MG63 (cell line): ENCODE data around the gene SGTB. TPM values are rescaled to one million over a fixed set of nuclear protein-coding genes. Genes with fewer than 3 reads are reported as not detected.
"Not testable (repeated sequence)": the region's sequence is repeated elsewhere in the genome, so short reads cannot be mapped to it uniquely, and the experiment has no call there.

Experiments used
- DNase-seq: peaks from one replicate; pipeline ENCODE4 v3.0.0-alpha.2; 2020
- H3K27me3 ChIP-seq: fragments of 250-450 bp; sonication (Bioruptor Pico); 2 replicates; pipeline ENCODE4 v1.5.1; 2020; ENCODE audit warnings: mild to moderate bottlenecking, moderate library complexity
- H3K36me3 ChIP-seq: fragments of 250-450 bp; sonication (Bioruptor Pico); 2 replicates; pipeline ENCODE4 v1.5.1; 2020; ENCODE audit warnings: mild to moderate bottlenecking, moderate library complexity
- H3K4me3 ChIP-seq: fragments of 250-450 bp; sonication (Bioruptor Pico); 2 replicates; pipeline ENCODE4 v1.5.1; 2020; ENCODE audit warnings: mild to moderate bottlenecking, moderate library complexity
- H3K9me3 ChIP-seq: fragments of 250-450 bp; sonication (Bioruptor Pico); 2 replicates; pipeline ENCODE4 v1.5.1; 2020; ENCODE audit warnings: mild to moderate bottlenecking, moderate library complexity
- total RNA-seq: library from RNA; depleted of rRNA; stranded (reverse); fragments of >200 nt; shearing (Covaris generic); gene quantifications from 2 replicates; pipeline ENCODE4 v1.2.3, GENCODE V29; 2014; ENCODE audit warnings: low replicate concordance

SGTB gene
- total RNA-seq, 1 experiment from 2014 or later = 11.3 TPM

GRCh38 chr5:65704621-65705239, 17.2 kb downstream of the SGTB start:
- Histone ChIP-seq H3K4me3 (no peak overlapping the region), H3K36me3 (peaks cover 29% of the 10 kb centered on the region), H3K9me3 (no peaks in the 10 kb centered on the region), H3K27me3 (no peaks in the 10 kb centered on the region)
- no peak for DNase-seq

DNA sequence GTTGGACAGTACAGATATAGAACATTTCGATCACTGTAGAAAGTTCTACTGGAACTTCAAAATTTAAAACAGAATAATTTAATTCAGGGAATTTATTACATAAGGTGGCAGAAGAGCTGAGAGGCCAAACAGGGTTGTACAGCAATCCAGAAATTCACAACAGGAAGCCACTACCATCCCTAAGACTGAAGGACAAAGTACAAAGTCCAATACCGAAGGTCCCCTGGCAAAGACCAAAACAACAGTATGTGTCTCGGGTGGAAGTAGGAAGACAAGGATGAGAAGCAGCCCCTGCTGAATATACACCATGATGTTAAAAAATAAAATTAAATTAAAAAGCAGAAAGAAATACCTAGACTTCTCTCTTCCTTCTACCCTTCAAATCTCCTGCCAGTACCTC, 19.9 kb downstream of the SGTB start:
- H3K4me3 ChIP-seq = no peak overlapping the region

DNA sequence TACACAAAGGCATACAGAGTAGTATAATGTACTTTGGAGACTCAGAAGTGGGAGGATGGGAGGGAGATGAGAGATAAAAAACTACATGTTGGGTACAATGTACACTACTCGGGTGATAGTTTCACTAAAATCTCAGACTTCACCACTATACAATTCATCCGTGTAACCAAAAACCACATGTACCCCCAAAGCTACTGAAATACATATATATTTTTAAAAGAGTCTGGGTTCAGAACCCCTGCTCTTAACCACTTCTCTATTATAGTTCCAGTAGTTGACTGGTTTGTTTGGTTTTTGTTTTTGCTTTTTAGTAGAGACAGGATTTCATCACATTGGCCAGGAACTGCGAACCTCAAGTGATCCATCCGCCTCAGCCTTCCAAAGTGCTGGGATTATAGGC, 22.6 kb downstream of the SGTB start:
- Histone ChIP-seq H3K4me3 (no peak overlapping the region), H3K27me3 (no peaks in the 10 kb centered on the region), H3K9me3 (no peaks in the 10 kb centered on the region), H3K36me3 (peaks cover 28% of the 10 kb centered on the region)
- no peak for DNase-seq

More for the DNA sequence above, 19.9 kb downstream of the SGTB start:
- no peak for DNase-seq
- no peaks in the 10 kb centered on the region for H3K9me3 ChIP-seq
- no peaks in the 10 kb centered on the region for H3K27me3 ChIP-seq
- peaks cover 22% of the 10 kb centered on the region for H3K36me3 ChIP-seq

DNA sequence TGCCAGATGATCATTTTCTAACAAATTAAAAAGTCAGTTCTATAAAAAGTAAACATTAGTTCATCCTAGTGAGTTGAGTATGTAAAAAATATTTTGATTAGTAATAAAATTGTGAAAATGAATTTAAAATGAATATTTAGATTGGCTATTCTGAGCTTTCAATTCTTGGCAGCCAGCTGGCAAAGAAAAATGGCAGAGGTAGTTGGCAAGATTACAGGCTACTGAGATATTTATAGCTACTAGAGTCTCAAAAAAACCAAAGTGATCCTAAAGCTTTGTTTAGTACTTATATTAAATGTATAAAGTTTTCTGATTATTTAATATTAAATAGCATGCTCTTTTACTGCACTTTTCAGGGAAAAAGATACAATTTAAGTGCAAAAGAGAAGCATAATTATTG, 25.0 kb downstream of the SGTB start:
- H3K27me3 ChIP-seq = no peaks in the 10 kb centered on the region
- no peak for DNase-seq
- no peaks in the 10 kb centered on the region for H3K9me3 ChIP-seq
- H3K4me3 ChIP-seq = no peak overlapping the region
- peaks cover 17% of the 10 kb centered on the region for H3K36me3 ChIP-seq

GRCh38 chr5:65695896-65696295, 26.0 kb downstream of the SGTB start:
- Histone ChIP-seq H3K27me3 (no peaks in the 10 kb centered on the region), H3K4me3 (no peak overlapping the region), H3K9me3 (no peaks in the 10 kb centered on the region), H3K36me3 (peaks cover 18% of the 10 kb centered on the region)
- no peak for DNase-seq

DNA sequence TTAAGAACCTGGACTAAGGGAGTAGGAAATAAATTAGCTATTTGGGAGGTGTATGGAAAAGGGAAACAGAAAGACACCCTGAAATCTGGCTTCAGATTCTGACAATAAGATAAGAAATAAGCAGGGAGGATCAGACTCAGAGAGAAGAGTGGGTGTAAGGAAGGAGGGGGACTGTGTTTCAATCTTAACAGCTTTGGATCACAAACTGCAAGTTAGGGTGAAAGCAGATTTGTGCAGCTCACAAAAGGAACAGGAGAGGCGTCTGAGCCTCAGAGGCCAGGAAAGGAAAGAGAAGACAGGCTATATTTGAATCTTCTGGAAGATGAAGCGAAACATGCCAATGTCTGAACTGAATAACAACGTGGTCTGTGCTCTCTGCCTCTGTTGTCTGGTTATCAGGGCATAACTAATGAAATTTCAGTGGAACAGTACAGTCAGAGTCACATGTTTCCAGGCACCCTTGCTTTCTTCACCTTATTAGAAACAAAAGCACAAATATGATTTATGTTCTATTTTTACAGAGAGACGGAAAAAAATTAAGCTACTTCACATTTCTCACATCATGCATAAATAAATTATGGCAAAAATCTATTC, 26.6 kb downstream of the SGTB start:
- no peak overlapping the region for H3K4me3 ChIP-seq
- no peaks in the 10 kb centered on the region for H3K9me3 ChIP-seq
- H3K27me3 ChIP-seq = no peaks in the 10 kb centered on the region
- peaks cover 24% of the 10 kb centered on the region for H3K36me3 ChIP-seq
- no peak for DNase-seq

GRCh38 chr5:65693121-65693520, 28.8 kb downstream of the SGTB start:
- H3K27me3 ChIP-seq = no peaks in the 10 kb centered on the region
- no peak for DNase-seq
- peaks cover 23% of the 10 kb centered on the region for H3K36me3 ChIP-seq
- H3K4me3 ChIP-seq = no peak overlapping the region
- no peaks in the 10 kb centered on the region for H3K9me3 ChIP-seq

GRCh38 chr5:65682148-65682547, 39.8 kb downstream of the SGTB start:
- Histone ChIP-seq H3K9me3 (no peaks in the 10 kb centered on the region), H3K4me3 (no peak overlapping the region), H3K36me3 (peaks cover 44% of the 10 kb centered on the region), H3K27me3 (no peaks in the 10 kb centered on the region)
- no peak for DNase-seq

DNA sequence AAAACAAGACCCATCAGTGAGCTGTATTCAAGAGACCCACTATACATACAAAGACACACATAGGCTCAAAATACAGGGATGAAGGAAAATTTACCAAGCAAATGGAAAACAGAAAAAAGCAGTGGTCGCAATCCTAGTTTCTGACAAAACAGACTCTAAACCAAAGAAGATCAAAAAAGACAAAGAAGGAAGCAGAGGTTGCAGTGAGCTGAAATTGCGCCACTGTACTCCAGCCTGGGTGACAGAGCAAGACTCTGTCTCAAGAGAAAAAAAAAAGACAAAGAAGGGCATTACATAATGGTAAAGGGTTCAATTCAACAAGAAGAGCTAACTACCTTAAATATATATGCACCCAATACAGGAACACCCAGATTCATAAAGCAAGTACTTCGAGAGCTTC, 45.9 kb downstream of the SGTB start:
- H3K4me3 ChIP-seq, H3K27me3 ChIP-seq, DNase-seq, H3K9me3 ChIP-seq: not testable (repeated sequence)
- peaks cover 32% of the 10 kb centered on the region for H3K36me3 ChIP-seq

- H3K9me3 ChIP-seq = no peaks in the 10 kb centered on the region
- H3K4me3 ChIP-seq = no peak overlapping the region
- H3K36me3 ChIP-seq = peaks cover 28% of the 10 kb centered on the region
- DNase-seq = no peak
- no peaks in the 10 kb centered on the region for H3K27me3 ChIP-seq
These were observed 47.2 kb downstream of the SGTB start for GRCh38 chr5:65674749-65675148.

GRCh38 chr5:65672796-65673195, 49.1 kb downstream of the SGTB start:
- Histone ChIP-seq H3K36me3 (peaks cover 24% of the 10 kb centered on the region), H3K4me3 (no peak overlapping the region), H3K27me3 (no peaks in the 10 kb centered on the region), H3K9me3 (no peaks in the 10 kb centered on the region)
- no peak for DNase-seq

- peaks cover 38% of the 10 kb centered on the region for H3K36me3 ChIP-seq
- no peaks in the 10 kb centered on the region for H3K27me3 ChIP-seq
- DNase-seq = no peak
- H3K9me3 ChIP-seq = no peaks in the 10 kb centered on the region
- H3K4me3 ChIP-seq = no peak overlapping the region
These were observed 53.2 kb downstream of the SGTB start for GRCh38 chr5:65668696-65669095.

DNA sequence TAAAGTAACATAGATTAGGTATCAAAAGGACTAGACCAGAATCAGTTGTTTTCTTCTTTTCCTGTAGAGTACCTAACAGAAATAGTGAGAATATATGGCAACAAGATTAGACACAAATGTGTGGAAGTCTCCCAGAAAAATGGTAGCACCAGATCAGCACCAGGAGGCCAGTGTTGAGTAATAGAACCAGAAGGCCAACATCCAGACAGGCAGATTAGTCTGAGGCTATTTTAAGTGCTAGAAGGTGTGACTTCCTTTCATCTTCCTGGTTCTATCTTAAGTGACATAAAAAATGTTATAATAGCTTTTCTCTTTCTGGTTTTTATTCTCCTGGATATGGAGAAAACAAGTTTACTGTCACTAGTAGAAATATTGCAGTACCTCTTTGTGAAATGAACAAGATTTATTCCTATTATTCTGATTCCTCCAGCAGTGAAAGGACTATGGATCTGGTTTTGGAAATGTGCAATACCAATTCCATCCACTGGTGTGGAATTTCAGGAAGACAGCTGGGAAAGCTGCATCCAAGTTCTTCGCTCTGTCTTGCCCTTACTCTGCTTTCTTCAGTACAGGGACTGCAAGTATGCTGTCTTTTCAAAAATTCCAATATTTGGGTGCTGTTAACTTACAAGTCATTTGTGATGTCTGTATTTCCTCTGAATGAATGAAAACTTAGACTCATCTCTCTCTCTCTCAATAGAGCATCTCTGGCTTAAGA, 57.9 kb downstream of the SGTB start:
- H3K36me3 ChIP-seq = peaks cover 17% of the 10 kb centered on the region
- no peak for DNase-seq

DNA sequence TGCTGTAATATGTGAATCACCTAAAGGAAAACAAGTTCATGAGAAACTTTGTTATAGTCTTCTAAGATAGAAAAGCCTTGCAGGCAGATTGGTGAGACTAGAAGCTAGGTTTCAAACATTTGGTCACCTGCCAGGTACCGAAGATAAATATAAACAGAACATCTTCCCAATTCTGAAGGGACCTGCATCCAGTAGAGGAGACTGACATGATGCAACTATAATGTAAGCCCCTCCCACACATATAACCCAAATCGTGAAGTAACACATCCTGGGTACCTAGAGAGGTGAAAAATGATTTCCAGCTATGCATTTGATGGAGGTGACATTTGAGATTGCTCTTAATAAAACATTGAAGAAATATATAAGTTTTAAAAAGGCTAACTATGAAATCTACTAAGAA, 67.2 kb downstream of the SGTB start:
- DNase-seq = no peak
- no peaks in the 10 kb centered on the region for H3K27me3 ChIP-seq
- no peak overlapping the region for H3K4me3 ChIP-seq
- peaks cover 7% of the 10 kb centered on the region; the same call in 1 of the 2 replicates for H3K36me3 ChIP-seq
- no peaks in the 10 kb centered on the region for H3K9me3 ChIP-seq

More for the DNA sequence above, 57.9 kb downstream of the SGTB start:
- Histone ChIP-seq H3K4me3 (no peak overlapping the region), H3K27me3 (no peaks in the 10 kb centered on the region), H3K9me3 (no peaks in the 10 kb centered on the region)

GRCh38 chr5:65651144-65651543, 70.8 kb downstream of the SGTB start:
- no peak overlapping the region for H3K4me3 ChIP-seq
- no peaks in the 10 kb centered on the region for H3K27me3 ChIP-seq
- H3K36me3 ChIP-seq = peaks cover 14% of the 10 kb centered on the region
- no peaks in the 10 kb centered on the region for H3K9me3 ChIP-seq
- no peak for DNase-seq

DNA sequence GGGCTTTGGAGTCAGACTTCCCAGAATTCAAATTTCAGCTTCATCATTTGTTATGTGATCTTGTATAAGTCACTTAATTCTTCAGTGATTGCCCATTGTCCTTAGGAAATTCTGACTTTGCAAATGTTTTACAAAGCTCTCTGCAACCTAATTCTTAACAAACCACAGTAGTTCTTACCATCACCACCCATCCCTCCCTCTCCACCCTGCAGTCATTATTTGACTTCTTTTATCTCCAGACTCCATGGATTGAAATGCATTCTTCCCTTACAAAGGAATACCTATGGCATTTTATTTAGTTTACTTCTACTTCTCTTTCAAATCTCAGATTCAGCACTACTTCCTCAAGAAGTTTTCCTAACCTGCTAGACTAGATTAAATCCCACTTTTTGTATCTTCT, 74.0 kb downstream of the SGTB start:
- Histone ChIP-seq H3K9me3 (no peaks in the 10 kb centered on the region), H3K4me3 (no peak overlapping the region), H3K27me3 (no peaks in the 10 kb centered on the region), H3K36me3 (peaks cover 14% of the 10 kb centered on the region)
- no peak for DNase-seq

DNA sequence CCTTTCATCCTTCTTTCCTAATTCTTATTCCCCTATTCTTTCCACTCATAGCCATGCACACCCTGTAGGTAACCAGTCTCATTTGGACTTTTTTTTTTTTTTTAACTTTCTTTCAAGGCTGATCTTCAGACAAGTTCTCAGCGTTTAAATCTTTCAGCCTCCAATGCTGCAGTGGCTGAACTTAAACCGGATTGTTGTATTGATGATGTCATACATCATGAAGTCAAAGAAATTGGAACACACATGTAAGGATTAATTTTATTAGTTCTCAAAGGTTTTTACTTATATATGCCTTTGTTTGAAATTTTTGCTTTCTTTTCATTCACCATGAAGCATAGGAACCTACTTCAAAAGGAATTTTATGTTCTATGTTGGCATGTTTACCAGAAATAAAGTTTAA, 75.0 kb downstream of the SGTB start:
- Histone ChIP-seq H3K36me3 (peaks cover 11% of the 10 kb centered on the region), H3K9me3 (no peaks in the 10 kb centered on the region)
- DNase-seq = no peak

DNA sequence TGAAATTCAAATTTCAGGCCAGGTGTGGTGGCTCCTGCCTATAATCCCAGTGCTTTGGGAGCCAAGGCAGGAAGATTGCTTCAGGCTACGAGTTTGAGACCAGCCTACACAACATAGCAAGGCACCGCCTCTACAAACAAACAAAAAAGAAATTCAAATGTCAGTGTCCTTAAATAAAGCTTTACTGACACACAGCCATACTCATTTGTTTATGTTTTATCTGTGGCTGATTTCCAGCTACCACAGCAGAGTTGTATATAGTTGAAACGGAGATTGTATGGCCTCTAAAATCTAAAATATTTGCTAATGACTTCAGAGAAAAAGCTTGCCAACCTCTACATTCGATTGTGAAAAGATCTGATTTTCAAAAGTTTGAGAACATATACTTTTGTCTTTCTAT, 81.7 kb downstream of the SGTB start:
- no peaks in the 10 kb centered on the region for H3K27me3 ChIP-seq
- H3K9me3 ChIP-seq = peaks cover 3% of the 10 kb centered on the region; the same call in 1 of the 2 replicates
- H3K36me3 ChIP-seq = peaks cover 27% of the 10 kb centered on the region
- DNase-seq = no peak
- no peak overlapping the region for H3K4me3 ChIP-seq

More for the DNA sequence above, 75.0 kb downstream of the SGTB start:
- Histone ChIP-seq H3K27me3 (no peaks in the 10 kb centered on the region), H3K4me3 (no peak overlapping the region)
